HepG2 (cell line): ENCODE measurements around the gene LRRC43. TPM values are rescaled to one million over a fixed set of nuclear protein-coding genes. Genes with fewer than 3 reads are reported as not detected.

Experiments used
- ATAC-seq: fragments of 200-7000 bp; cut with Tn5 transposase; 3 replicates; pipeline ENCODE4 v1.9.1; 2020; ENCODE audit warnings: mild to moderate bottlenecking, moderate library complexity
- BruUV-seq: library from RNA; stranded (reverse); fragments of 400-500 nt; replicated peaks from 2 replicates; lab custom pipeline; 2021; lab: Mats Ljungman, UMichigan
- CTCF ChIA-PET: fragments of 300-600 bp; formaldehyde crosslinking; extraction: SDS; loops from one replicate; lab custom pipeline; 2021; ENCODE audit warnings: low total read pairs, inconsistent platforms, low intra/inter-chr PET ratio; lab: Yijun Ruan, JAX
- POLR2A ChIA-PET: fragments of 350-600 bp; sonication (Branson Sonifier 250); formaldehyde crosslinking; loops from one replicate; lab custom pipeline; 2020; ENCODE audit warnings: antibody characterized with exemption, inconsistent platforms; lab: Yijun Ruan, JAX
- DNase-seq: peaks from one replicate; pipeline ENCODE4 v3.0.0-alpha.2; 2015; ENCODE audit warnings: low spot score
- FAIRE-seq: peaks from 3 replicates; lab custom pipeline; 2011; peaks lifted over from hg19 to GRCh38; lab: Jason Lieb, UNC
- H2AFZ ChIP-seq: one replicate; pipeline ENCODE4 v1.6.1; 2011; ENCODE audit warnings: low read length, inconsistent platforms
- H3K27ac ChIP-seq: fragments of 300-600 bp; 3 replicates; pipeline ENCODE4 v1.8.0; 2011; ENCODE audit warnings: mixed run types, mild to moderate bottlenecking, mixed read lengths, low read length, inconsistent platforms; ENCODE audit not compliant: insufficient read depth; ENCODE audit errors: extremely low read length
- H3K27me3 ChIP-seq, 2 experiments: fragments of 200-600 bp in 1 of 2; 2 replicates in 1 of 2; 3 replicates in 1 of 2; pipeline versions ENCODE4 v1.6.0 to v1.8.0; 2011; ENCODE audit warnings: low read length in 2 of 2, mild to moderate bottlenecking in 2 of 2, moderate library complexity in 2 of 2, inconsistent platforms in 1 of 2; ENCODE audit not compliant: insufficient read depth in 2 of 2, control insufficient read depth in 1 of 2
- H3K36me3 ChIP-seq, 2 experiments: fragments of 200-600 bp in 1 of 2; replicated peaks in 1 of 2; 2 replicates in 1 of 2; 3 replicates in 1 of 2; pipeline versions ENCODE4 v1.5.1 to v1.8.0; 2011; ENCODE audit warnings: low read length in 2 of 2, inconsistent platforms in 1 of 2; ENCODE audit not compliant: insufficient read depth in 2 of 2, control insufficient read depth in 1 of 2
- H3K4me1 ChIP-seq: 2 replicates; pipeline ENCODE4 v1.5.1; 2012; ENCODE audit warnings: low read length, inconsistent platforms; ENCODE audit not compliant: insufficient read depth
- H3K4me2 ChIP-seq: 2 replicates; pipeline ENCODE4 v1.6.0; 2011; ENCODE audit warnings: low read depth, low read length, inconsistent platforms
- H3K4me3 ChIP-seq, 3 experiments: fragments of 200-600 bp in 1 of 3; sonication (generic), shearing (Covaris generic) in 1 of 3; replicated peaks in 1 of 3; 2 replicates each; pipeline ENCODE4 v1.5.1; 2011 to 2016; ENCODE audit warnings: low read length in 3 of 3, inconsistent platforms in 2 of 3, low read depth in 2 of 3, mild to moderate bottlenecking in 2 of 3, control low read depth in 1 of 3, mixed read lengths in 1 of 3; ENCODE audit not compliant: insufficient read depth in 1 of 3
- H3K79me2 ChIP-seq: one replicate; pipeline ENCODE4 v1.6.1; 2011; ENCODE audit warnings: low read length, inconsistent platforms; ENCODE audit not compliant: insufficient read depth
- H3K9ac ChIP-seq: 2 replicates; pipeline ENCODE4 v1.6.0; 2011; ENCODE audit warnings: mild to moderate bottlenecking, low read depth, low read length, inconsistent platforms; ENCODE audit not compliant: insufficient read depth
- H3K9me3 ChIP-seq: 2 replicates; pipeline ENCODE4 v1.5.1; 2012; ENCODE audit warnings: mild to moderate bottlenecking, low read length
- H4K20me1 ChIP-seq: 2 replicates; pipeline ENCODE4 v1.6.0; 2011; ENCODE audit warnings: inconsistent platforms, mild to moderate bottlenecking, low read length, moderate library complexity; ENCODE audit not compliant: insufficient read depth
- FLYWCH1 ChIP-seq: sonication (generic); formaldehyde crosslinking; IDR thresholded peaks from 2 replicates; pipeline ENCODE4 v1.8.1; 2023; ENCODE audit warnings: mild to moderate bottlenecking, missing genetic modification reagents
- GATAD2A ChIP-seq: IDR thresholded peaks from 2 replicates; pipeline ENCODE4 v1.6.1; 2016
- PAXIP1 ChIP-seq: sonication (generic); formaldehyde crosslinking; conservative IDR thresholded peaks from 2 replicates; pipeline ENCODE4 v1.4.0; 2020; ENCODE audit warnings: mild to moderate bottlenecking, missing genetic modification reagents, moderate library complexity
- RARG ChIP-seq: sonication (generic); formaldehyde crosslinking; IDR thresholded peaks from 2 replicates; pipeline ENCODE4 v1.4.0; 2020; ENCODE audit warnings: low read depth, mild to moderate bottlenecking, missing genetic modification reagents
- RXRB ChIP-seq: IDR thresholded peaks from 2 replicates; pipeline ENCODE4 v1.6.1; 2016; ENCODE audit warnings: borderline replicate concordance, missing genetic modification reagents, missing compliant biosample characterization
- SMAD3 ChIP-seq: sonication (generic); formaldehyde crosslinking; IDR thresholded peaks from 2 replicates; pipeline ENCODE4 v1.4.0; 2020; ENCODE audit warnings: missing genetic modification reagents
- ZNF282 ChIP-seq: fragments of 450-650 bp; IDR thresholded peaks from 2 replicates; pipeline ENCODE4 v1.6.1; 2018; ENCODE audit not compliant: partially characterized antibody
- ZNF572 ChIP-seq: sonication (generic); formaldehyde crosslinking; IDR thresholded peaks from 2 replicates; pipeline ENCODE4 v1.5.1; 2020; ENCODE audit warnings: mild to moderate bottlenecking, missing genetic modification reagents
- ZNF703 ChIP-seq: sonication (generic); formaldehyde crosslinking; IDR thresholded peaks from 2 replicates; pipeline ENCODE4 v1.5.1; 2020; ENCODE audit warnings: missing genetic modification reagents, mild to moderate bottlenecking, moderate library complexity, borderline replicate concordance
- ZNF776 ChIP-seq: sonication (generic); formaldehyde crosslinking; IDR thresholded peaks from 2 replicates; pipeline ENCODE4 v1.4.0; 2020; ENCODE audit warnings: mild to moderate bottlenecking, missing genetic modification reagents
- WGBS: methylation state at CpG from one replicate; pipeline ENCODE4 v1.1.6; 2017; ENCODE audit warnings: low lambda C conversion rate; 5-methylcytosine and 5-hydroxymethylcytosine counted together
- in situ Hi-C: cut with HindIII; loops from 2 replicates; pipeline ENCODE4 v1.10.0; 2017; ENCODE audit warnings: low pct_unique_long_range_greater_than_20kb; ENCODE audit not compliant: extremely low pct_ligation_motif_present
- intact Hi-C: fragments of 100-400 bp; cut with micrococcal nuclease; formaldehyde crosslinking; loops from one replicate; pipeline ENCODE4 v1.10.0; 2022; ENCODE audit not compliant: unreplicated experiment
- polyA plus RNA-seq, 8 experiments: library from polyadenylated mRNA; depleted of rRNA in 3 of 8; stranded (reverse) in 7 of 8; unstranded in 1 of 8; fragments of >200 nt; fragmentation: Illumina TruSeq in 4 of 8; extraction: Trizol in 4 of 8; gene quantifications; 2 replicates each; pipeline versions ENCODE4 v1.2.1 to v1.2.3, GENCODE V29; 2011 to 2016; ENCODE audit warnings: low read depth in 4 of 8, missing spikeins in 1 of 8, mixed read lengths in 1 of 8; ENCODE audit not compliant: insufficient read depth in 1 of 8
- total RNA-seq, 5 experiments: library from RNA; depleted of rRNA; stranded (reverse); fragments of >200 nt; fragmentation: Illumina TruSeq; extraction: Trizol; gene quantifications; 2 replicates each; pipeline ENCODE4 v1.2.3, GENCODE V29; 2016; ENCODE audit warnings: low read depth in 1 of 5
- TF ChIP-seq, protein P1 (sequence below): fragments of 450-650 bp; IDR thresholded peaks from 2 replicates; pipeline ENCODE4 v1.6.1; 2017

The LRRC43 gene
- total and polyA plus RNA-seq, 2 of the 13 experiments (the other 11 are each of a cell fraction or from before 2014, with no cell fraction given) = not detected

DNA sequence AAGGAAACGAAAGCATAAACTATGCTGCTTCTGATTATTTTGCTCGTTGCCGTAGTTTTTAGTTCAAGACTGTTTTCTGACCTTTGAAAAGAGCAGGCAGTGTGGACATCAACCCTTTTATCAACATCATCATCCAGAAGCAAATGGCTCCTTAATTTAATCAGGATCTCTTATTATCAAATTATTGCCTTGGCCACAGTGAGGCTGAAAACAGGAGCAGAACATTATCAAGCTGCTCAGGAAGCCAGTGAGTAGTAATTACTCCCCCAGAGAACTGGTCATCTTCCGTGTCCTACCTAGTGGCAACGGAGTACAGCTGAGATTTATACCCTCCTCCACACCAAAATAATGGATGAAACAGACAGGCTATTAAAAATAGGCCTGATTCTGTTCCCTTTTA lies 45.2 kb downstream of the LRRC43 start:
- peaks cover 2 to 25% of the 10 kb centered on the region in 2 experiments; a peak in 3 of 5 replicates for H3K36me3 ChIP-seq
- in situ Hi-C loops = no loop called here
- peaks cover 15% of the 10 kb centered on the region; the same call in 1 of the 2 replicates for H4K20me1 ChIP-seq
- WGBS = 100% methylated on average over 5 of the region's 5 CpGs
- TF ChIP-seq ZNF776 (no peak), SMAD3 (CRISPR knock-in tag) (no peak)
- H3K4me3 ChIP-seq = no peak overlapping the region
- H3K9ac ChIP-seq = no peak overlapping the region
- intact Hi-C loops = no loop called here
- BruUV-seq = no TSS peak
- H3K9me3 ChIP-seq = no peaks in the 10 kb centered on the region
- H3K27ac ChIP-seq = no peak overlapping the region
- H3K4me2 ChIP-seq = no peak overlapping the region
- POLR2A ChIA-PET = no interaction called here
- FAIRE-seq (no peak), ATAC-seq (no peak), DNase-seq (no peak)
- no peaks in the 10 kb centered on the region; a peak in 1 of 5 replicates for H3K27me3 ChIP-seq
- H3K4me1 ChIP-seq = peaks cover 25% of the 10 kb centered on the region
- H2AFZ ChIP-seq = no peak overlapping the region
- H3K79me2 ChIP-seq = peaks cover 24% of the 10 kb centered on the region
- CTCF ChIA-PET = no interaction called here

- in situ Hi-C loops (no loop called here), intact Hi-C loops (no loop called here)
- peaks cover 3 to 44% of the 10 kb centered on the region in 2 experiments for H3K36me3 ChIP-seq
- no TSS peak for BruUV-seq
- ATAC-seq (no peak), DNase-seq (no peak), FAIRE-seq (no peak)
- no peaks in the 10 kb centered on the region for H3K9me3 ChIP-seq
- no peak overlapping the region for H3K4me3 ChIP-seq
- no peaks in the 10 kb centered on the region for H4K20me1 ChIP-seq
- H3K4me1 ChIP-seq = peaks cover 9% of the 10 kb centered on the region
- no peaks in the 10 kb centered on the region for H3K27me3 ChIP-seq
- H3K4me2 ChIP-seq = no peak overlapping the region
- ChIA-PET POLR2A (no interaction called here), CTCF (no interaction called here)
- 69% methylated on average over 6 of the region's 6 CpGs for WGBS
- no peak overlapping the region for H2AFZ ChIP-seq
- H3K27ac ChIP-seq = no peak overlapping the region
- H3K9ac ChIP-seq = no peak overlapping the region
- no peaks in the 10 kb centered on the region for H3K79me2 ChIP-seq
- TF ChIP-seq RXRB (CRISPR knock-in tag) (no peak), ZNF282 (no peak), RARG (CRISPR knock-in tag) (no peak), ZNF703 (CRISPR knock-in tag) (no peak), PAXIP1 (no peak), GATAD2A (CRISPR knock-in tag) (no peak), FLYWCH1 (no peak), ZNF572 (no peak)
- TF ChIP-seq, protein P1, sequence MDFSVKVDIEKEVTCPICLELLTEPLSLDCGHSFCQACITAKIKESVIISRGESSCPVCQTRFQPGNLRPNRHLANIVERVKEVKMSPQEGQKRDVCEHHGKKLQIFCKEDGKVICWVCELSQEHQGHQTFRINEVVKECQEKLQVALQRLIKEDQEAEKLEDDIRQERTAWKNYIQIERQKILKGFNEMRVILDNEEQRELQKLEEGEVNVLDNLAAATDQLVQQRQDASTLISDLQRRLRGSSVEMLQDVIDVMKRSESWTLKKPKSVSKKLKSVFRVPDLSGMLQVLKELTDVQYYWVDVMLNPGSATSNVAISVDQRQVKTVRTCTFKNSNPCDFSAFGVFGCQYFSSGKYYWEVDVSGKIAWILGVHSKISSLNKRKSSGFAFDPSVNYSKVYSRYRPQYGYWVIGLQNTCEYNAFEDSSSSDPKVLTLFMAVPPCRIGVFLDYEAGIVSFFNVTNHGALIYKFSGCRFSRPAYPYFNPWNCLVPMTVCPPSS = no peak
These were observed 47.9 kb downstream of the LRRC43 start for GRCh38 chr12:122230798-122231197.
